Stimulated activated CD8-positive, alpha-beta memory T cell treated with anti-CD3 and anti-CD28 coated beads, Interleukin-7, amount 100 ng/mL, for 4 hours (primary cell): ENCODE results near the gene ABI3.

ENCODE experiments used
- DNase-seq, 2 donors: peaks; one replicate each; pipeline ENCODE4 v3.0.0-alpha.2; 2020; ENCODE audit warnings: low read depth in 2 of 2

Gene ABI3

DNA sequence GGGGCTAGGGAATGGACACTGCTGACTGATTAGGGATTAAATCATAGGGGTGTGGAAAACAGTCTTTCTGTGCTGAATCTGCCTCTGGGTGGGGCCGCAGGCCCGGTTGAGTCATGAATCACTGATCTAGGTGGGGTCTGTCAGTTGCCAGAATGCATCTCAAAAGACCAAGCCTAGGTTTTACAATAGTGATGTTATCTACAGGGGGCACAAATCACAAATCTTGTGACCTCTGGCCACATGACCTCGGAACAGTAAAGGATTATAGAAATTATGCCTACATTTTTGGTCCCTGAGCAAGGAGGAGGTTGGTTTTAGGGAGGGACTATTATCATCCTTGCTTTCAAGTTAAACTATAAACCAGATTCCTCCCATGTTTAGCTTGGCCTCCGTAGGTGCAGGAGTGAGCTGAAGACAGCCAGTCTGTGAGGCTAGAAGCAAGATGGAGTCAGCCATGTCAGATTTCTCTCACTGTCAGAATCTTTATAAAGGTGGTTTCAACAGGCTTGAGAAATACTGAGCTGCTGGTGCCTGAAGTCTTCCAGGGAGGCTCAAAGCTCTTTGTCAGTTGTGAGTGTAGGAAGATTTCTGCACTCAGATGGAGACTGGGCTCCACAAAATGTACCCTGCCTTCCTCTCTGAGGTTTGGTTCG lies 13.0 kb upstream of the ABI3 start:
- no peak for DNase-seq

DNA sequence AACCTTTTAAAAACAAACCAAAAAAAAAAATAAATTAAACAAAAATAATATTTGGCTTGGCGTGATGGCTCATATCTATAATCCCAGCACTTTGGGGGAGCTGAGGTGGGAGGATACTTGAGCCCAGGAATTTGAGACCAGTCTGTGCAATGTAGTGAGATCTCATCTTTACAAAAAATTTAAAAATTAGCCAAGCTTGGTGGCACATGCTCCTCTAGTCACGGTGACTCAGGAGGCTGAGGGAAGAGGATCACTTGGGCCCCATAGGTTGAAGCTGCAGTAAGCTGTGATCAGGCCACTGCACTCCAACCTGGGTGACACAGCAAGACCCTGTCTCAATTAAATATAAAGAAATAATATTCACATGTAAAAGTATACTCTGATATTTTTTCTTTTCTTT lies 12.3 kb upstream of the ABI3 start:
- DNase-seq: no peak

DNA sequence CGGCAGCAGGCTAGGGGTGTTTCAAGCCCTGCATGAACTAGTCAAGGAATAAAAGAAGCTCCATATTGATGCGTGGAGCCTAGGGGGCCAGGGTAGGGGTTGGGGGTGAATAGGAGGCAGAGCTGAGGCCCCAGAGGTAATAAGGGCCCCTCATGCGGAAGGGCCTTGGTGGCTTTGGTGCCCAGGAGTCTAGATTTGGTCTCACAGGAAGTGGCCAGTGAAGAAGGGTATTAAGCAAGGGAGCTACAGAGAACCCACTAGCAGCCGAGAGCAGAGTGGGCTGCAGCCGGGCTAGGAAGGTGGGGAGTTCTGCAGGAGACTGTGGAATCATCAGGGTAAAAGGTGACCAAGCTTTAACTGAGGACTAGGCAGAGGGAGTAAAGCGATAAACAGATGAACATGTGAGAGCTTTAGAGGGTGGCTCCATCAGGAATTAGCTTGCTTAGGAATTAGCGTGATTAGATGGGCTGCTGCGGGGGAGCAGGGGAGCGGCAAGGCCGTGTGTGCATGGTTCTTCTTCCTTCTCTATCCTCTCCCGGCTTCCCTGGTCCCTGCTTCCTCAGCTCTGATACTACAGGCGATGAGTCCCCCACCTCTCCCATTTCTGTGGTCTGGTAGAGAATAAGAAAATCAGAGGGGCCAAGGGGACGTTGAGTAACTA lies 10.0 kb upstream of the ABI3 start:
- DNase-seq: no peak

DNA sequence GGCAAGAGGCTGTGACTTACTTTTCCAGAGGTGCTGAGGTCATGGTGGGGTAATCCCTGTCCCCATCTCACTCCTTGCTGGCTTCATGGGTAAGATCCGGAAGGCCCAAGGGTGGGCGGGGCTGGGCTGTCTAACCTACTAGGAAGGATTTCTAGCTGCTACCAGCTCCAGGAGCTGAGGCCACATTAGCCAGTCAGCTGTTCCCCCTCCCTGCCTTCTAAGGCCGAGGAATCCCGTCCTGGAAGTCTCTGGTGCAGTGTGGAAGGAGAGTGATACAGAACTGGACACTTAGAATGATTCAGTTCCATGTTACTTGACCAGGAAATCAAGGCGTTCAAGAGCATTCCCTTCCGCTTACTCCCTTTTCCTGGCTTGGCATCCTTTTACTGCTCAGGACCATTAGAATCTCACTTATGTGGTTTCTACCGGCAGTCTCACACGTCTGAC lies 9.0 kb upstream of the ABI3 start:
- DNase-seq: no peak

DNA sequence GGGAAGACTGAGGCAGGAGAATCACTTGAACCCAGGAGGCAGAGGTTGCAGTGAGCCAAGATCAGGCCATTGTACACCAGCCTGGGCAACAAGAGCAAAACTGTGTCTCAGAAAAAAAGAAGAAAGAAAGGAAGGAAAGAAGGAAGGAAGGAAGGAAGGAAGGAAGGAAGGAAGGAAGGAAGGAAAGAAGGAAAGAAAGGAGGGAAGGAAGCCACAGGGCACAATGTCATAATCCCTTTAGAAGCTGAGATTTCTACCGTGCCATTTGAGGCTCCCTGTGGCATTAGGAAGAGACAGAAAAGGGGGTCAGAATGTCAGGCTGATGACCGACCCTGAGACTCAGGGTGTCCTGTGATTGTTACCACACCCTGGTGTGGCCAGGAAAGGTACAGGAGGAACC lies 6.7 kb upstream of the ABI3 start:
- DNase-seq: no peak

DNA sequence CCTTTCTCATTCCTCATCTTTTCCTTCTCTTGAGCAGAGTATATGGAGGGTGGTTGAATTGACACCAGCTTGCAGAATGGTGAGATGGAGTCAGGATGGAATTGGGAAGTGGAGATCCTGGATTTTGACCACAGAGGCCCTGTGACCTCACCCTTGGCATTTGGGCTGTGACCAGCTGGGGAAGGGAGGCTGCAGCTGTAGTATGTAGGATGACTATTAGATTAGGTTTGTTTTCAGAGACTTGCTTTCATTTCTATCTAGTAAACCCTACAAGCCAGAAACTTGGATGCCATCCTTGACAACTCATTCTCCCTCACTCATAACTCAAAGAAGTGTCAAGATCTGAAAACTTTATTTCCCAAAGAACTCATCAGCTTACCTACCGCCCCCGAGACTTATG lies 6.0 kb upstream of the ABI3 start:
- DNase-seq: no peak

DNA sequence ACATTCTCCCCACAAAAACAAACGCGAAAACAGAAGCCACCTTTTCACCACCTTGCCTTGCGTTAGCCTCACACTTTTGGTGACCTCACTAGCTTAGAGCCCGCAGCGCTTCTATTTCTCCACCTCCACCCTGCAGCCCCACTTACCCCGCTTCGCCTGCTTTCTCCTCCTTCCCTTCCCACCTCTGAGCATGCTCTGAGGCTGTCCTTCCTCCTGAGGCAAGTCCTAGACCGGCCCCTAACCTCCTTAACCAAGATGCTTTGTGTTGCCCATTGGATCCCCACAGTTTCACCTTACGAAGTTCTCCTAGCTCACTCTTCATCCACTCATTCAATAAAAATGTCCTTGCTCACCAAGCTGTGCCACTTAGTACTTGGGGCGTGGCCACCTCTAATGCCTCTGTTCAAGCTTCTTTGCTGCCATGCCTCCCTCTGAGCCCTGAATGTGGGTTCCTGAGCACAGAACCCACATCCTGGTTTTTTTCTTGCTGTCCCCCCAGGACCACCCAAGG lies 1.4 kb upstream of the ABI3 start:
- DNase-seq: no peak

DNA sequence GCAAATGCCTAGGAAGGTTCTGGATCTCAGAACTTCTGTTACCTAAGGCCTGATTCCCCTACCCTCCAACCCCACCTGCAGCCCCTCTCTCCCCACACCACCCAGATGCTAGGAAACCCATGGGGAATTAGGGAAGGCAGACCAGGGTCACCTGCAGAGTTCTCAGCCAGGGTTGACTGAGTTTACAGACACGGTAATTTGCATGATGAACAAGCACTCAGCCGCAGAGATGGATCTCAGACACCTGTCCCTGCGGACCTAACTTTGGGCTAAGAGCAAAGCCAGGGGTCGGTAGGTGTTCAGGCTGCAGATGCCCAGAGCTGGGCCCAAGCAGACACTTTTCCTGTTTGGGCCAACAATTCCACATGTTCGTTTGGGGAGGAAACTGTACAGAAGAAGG lies 2.9 kb downstream of the ABI3 start:
- no peak for DNase-seq

DNA sequence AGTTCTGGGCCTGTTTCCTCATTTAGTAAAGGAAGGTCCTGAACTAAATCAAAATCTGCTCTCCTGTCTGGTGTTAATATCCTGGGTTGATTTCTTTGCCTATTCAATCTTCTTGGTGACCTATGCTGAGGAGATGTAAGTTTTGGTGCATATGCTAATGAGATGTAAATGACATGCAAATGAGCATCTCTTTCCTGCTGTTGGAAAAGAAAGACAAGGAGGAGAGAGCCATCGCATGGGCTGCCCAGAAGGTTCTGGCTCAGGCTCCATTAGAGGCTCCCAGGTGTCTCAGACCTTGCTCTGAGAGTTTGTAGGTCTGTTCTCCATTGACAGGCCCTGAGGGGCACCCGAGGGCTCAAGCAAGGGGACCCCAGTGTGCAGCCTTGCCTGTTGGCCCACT lies 3.3 kb downstream of the ABI3 start:
- no peak for DNase-seq

DNA sequence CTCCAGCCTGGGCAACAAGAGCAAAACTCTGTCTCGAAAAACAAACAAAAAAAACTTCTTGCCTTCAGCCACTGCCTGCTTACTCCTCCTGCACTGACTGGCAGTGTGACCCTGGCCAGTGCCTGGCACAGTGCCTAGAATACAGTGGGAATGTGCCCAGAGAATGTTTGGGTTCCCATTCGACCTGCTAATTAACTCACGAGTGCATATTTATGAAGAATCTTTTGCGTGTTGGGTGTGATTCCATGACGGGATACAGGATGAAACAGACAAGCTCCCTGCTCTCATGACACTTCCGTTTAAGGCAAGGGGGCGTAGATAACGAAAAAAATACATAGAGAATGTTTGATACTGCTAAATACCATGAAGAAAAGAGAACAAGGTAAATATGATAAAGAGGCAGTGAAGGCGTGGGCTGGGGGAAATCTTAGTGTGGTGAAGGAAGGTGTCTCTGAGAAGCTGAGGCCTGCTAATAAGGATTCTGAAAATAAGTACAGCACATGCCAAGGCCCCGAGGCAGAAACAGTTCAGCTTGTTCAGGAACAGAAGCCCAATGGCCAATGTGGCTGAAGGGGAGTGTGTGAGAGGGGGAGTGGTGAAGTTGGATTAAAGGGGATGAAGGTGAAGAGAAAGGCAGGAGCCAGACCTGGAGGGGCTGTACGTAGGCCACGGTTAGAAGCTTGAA lies 4.3 kb downstream of the ABI3 start:
- DNase-seq: no peak

DNA sequence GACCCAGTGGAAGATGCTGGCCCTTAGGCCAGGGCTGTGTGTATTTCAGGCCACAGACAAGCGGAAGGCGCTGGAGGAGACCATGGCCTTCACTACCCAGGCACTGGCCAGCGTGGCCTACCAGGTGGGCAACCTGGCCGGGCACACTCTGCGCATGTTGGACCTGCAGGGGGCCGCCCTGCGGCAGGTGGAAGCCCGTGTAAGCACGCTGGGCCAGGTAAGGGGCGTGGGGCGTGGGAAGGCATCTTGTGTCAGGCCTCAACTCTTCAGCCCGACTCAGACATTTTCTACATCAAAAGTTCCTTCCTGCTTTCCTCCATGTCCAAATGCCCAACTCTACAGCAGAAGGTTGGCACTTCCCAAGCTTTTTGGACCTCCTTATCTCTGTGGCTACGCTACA lies 6.0 kb downstream of the ABI3 start:
- no peak for DNase-seq

DNA sequence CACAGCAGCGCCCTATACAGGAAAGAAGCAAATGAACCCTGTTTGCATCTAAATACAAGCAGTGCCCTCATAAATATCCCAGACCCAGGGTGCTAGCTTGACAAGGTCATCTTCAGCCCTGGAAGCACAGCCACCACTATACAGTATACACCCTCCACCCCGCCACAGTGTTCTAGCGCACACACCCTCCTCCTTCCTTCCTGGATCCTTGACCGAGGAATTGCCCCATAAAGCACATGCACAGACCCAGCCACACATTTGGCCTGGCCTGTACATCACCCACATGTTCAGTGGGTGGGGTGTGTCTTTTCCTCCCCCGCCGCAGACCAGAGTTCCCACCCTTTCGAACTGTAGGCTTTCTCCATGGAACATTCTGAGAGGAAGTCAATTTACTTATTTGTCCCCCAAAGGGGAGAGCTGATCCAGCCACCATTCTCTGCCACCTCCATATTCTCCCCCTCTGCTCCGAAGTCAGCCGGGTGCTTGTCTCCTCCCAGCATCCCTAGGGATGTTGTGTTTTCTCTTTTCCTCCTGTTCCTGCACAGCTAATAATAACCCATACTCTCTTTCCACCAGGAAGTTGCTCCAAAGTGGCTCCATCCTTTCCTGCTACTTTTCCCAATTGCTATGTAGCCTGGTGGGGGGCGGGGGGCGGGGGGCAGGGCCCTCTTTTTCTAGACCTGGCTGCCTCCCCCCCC lies 6.6 kb downstream of the ABI3 start:
- no peak for DNase-seq

DNA sequence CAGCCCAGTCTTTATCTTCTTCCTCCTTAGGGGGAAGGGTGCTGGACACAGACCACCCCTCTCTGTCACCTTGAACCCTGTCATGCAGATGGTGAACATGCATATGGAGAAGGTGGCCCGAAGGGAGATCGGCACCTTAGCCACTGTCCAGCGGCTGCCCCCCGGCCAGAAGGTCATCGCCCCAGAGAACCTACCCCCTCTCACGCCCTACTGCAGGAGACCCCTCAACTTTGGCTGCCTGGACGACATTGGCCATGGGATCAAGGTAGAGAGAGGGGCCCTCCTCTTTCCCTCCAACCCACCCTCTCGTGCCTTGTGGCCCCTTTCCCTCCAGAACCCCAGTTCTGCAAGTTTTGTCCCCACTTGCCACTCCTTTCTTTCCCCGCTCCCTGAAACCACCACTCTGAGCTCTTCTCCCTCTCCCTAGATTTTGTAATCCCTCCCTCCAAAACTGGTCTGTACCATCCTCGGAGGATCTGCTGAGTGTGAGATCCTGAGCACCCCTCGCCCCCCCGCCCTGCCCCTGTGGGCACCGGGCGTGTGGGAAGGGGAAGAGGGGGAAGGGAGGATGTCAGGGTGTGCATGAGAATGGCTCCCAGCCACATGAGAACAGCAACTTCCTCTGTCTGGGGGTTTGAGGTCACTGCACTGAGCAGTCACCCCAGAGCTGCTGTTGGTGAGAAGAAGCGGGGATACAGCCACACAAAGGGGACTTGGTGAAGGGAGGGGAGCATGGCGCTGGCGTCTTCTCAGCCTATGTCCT lies 7.3 kb downstream of the ABI3 start:
- DNase-seq: peak; percentile 61 to 68

DNA sequence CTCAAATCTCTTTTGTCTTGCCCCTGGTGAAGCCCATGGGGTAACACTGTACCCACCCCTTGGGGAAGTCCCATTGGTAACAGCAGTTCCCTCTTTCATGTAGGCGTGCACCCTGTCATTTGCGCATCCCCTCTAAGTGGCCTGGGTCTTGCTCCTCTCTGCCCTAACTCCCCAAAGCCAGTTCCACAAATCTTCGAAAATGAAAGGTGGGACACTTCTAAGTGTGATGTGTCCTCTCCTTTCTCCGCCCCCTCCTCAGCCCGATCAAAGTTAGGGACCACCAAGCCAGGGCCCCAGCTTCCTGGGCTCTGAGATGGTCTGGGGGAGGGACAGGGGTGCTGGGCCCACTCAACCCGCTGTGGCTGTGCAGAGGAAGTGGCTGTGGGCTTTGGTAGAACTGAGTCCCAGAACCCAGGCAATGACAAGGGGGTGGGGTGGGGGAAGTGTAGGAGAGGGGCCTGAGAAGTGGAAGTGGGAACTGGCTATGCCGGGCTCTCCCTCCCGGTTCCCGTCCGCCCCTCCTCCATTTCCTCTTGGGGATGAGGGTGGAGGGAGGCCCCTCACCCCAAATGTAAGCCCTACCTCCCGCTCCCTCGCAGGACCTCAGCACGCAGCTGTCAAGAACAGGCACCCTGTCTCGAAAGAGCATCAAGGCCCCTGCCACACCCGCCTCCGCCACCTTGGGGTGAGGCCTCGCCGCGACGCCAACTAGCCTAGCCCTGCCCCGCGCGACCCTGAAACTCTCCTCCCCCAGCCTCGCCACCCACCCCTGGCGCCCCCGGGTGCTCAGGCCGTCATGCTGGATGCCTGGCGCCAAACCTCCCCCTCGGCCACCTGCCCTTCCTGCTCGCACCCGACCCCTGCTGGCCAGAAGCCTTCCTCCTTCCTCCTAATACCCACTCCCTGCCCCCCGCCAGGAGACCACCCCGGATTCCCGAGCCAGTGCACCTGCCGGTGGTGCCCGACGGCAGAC lies 8.7 kb downstream of the ABI3 start:
- peak in 1 of 2 donors; percentile 57 for DNase-seq

DNA sequence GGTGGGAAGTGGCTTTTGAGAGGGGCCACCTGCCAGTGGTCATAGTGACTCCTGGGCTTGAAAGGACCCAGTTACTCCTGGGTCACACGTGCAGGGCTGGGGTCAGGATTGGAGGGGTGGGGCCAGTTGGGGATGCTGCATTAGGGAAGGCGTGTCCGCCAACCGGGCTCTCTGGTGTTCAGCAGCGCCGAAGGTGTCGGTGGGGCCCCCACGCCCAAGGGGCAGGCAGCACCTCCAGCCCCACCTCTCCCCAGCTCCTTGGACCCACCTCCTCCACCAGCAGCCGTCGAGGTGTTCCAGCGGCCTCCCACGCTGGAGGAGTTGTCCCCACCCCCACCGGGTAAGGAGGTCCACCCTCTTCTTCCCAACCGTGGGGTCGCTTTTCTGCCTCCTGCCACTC lies 9.5 kb downstream of the ABI3 start:
- no peak for DNase-seq

DNA sequence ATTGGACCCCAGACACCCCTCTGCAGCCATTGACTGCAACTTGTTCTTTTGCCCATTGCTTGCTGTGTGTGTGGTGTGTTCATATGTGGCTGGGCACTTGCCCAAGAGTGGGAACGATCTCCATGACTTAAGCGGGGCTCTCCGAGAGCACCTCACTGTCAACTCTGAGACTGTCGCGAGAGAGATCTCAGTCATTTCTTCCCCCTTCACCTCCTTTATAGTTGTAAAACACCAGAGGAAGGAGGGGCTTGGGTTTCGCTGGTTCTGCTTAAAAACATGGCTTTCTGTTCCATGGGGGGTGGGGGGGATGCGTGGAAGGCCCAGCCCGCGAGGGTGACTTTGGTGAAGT lies 12.6 kb downstream of the ABI3 start:
- DNase-seq: no peak

DNA sequence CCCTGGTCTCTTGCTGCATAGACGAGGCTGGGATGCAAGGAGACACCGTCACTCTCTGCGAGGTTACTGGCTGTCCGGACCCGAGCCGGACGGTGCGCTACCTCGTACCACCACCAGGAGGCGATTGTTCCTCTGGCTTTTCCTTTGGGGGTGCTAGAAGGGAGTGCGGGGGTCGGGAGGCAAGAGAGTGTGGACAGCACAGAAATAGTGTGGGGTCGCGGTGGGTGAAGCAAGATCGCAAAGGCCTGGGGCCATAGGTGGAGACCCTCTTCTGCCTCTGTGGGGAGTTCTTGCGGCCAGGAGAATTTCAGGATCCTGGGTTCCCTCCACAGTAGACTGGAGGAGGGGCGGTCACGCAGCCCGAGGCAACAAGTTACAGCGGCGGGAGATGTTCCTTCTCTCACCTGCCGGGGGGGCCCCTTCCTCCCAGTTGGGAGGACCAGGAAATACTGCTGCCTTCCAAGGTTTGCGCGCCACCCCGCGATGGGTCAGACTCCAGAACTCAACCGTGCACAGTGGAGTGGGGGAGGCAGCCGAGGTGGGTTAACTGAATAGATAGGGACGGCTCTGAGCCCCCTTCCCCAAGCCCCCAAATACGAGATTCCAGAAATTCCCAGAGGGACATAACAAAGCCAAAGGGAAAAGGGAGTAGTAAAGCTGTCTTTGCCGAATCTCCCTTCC lies 13.2 kb downstream of the ABI3 start:
- DNase-seq: no peak

DNA sequence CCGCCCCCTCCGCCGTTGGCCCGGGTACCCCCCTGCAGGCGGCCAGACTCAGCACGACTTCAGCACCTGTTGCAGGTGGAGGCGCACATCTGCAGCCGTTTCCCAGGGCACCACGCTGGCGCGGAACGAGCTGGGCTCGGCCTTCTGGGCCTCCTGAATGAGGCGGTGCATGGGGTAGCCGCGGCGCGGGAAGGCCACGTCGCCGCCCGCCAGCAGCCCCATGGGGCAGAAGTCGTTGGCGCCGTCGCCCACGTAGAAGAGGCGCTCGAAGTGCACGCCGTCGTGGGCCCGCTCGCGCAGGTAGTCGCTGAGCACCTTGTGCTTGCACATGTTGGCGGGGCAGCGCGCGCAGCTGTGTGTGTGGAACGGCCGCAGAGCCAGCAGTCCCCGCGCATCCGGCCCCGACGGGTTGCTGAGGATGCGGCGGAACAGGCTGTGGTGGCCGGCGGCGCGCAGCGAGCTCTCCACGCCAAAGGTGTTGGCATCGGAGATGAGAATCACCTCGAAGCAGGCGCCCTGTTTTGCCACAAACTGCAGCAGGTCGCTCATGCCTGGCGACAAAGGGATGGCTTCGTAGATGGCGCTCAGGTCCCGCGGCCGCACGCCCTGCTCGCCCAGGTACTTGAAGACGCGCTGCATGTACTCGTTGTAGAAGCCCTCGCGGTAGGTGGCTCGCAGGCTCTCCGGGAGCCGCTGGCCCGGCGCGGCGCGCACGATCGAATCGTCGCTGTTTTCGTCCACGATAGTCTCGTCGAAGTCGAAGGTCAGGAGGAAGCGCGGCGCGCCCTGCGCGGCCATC lies 13.9 kb downstream of the ABI3 start:
- peak in 1 of 2 donors; percentile 49 for DNase-seq

DNA sequence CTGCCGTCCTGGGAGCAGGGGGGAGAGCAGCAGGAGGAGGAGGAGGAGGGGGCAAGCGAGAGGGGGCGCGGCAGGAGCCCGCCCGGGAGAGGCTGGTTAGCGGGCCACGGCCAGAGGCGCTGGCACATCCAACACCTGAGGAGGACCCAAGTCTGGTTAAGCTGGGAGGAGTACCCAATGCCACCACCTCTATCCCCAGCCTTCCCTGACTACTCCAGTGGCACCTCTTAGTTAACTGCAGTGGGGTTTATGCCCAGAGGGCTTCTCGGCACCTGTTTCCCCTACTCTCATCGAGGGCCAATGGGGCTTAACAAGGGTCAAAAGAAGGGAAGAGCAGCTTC lies 14.5 kb downstream of the ABI3 start:
- DNase-seq: no peak
